GM18867 (cell line): ENCODE data around the gene WNK2.
"Not testable (repeated sequence)": the region's sequence is repeated elsewhere in the genome, so short reads cannot be mapped to it uniquely, and the experiment has no call there.

Source experiments
- ATAC-seq: cut with Tn5 transposase; IDR thresholded peaks from one replicate; pipeline ENCODE4 v1.9.1; 2021; ENCODE audit warnings: mild to moderate bottlenecking, moderate library complexity; ENCODE audit not compliant: unreplicated experiment

Gene WNK2

GRCh38 chr9:93321220-93321610, 137.3 kb downstream of the WNK2 start:
- no peak for ATAC-seq

GRCh38 chr9:93323446-93323954, 139.6 kb downstream of the WNK2 start:
- ATAC-seq: not testable (repeated sequence)

GRCh38 chr9:93324191-93324834, 140.4 kb downstream of the WNK2 start:
- no peak for ATAC-seq

- ATAC-seq: no peak
Observed at GRCh38 chr9:93325307-93326035, 141.5 kb downstream of the WNK2 start.

- ATAC-seq: no peak
Observed at GRCh38 chr9:93326056-93326455, 142.1 kb downstream of the WNK2 start.

GRCh38 chr9:93326654-93327053, 142.7 kb downstream of the WNK2 start:
- no peak for ATAC-seq

- no peak for ATAC-seq
Observed at GRCh38 chr9:93329629-93330280, 145.8 kb downstream of the WNK2 start.

- ATAC-seq: no peak
Observed at GRCh38 chr9:93332317-93332716, 148.4 kb downstream of the WNK2 start.

GRCh38 chr9:93336720-93337119, 152.8 kb downstream of the WNK2 start:
- ATAC-seq: no peak

- ATAC-seq: not testable (repeated sequence)
Observed at GRCh38 chr9:93338196-93338595, 154.3 kb downstream of the WNK2 start.

- ATAC-seq: no peak
Observed at GRCh38 chr9:93340091-93340490, 156.2 kb downstream of the WNK2 start.

- ATAC-seq: not testable (repeated sequence)
Observed at GRCh38 chr9:93341820-93342219, 157.9 kb downstream of the WNK2 start.

GRCh38 chr9:93342428-93342827, 158.5 kb downstream of the WNK2 start:
- ATAC-seq: not testable (repeated sequence)

- no peak for ATAC-seq
Observed at GRCh38 chr9:93343663-93344062, 159.7 kb downstream of the WNK2 start.

GRCh38 chr9:93345643-93346230, 161.8 kb downstream of the WNK2 start:
- no peak for ATAC-seq

- no peak for ATAC-seq
Observed at GRCh38 chr9:93346231-93347112, 162.5 kb downstream of the WNK2 start.

- not testable (repeated sequence) for ATAC-seq
Observed at GRCh38 chr9:93347371-93347975, 163.5 kb downstream of the WNK2 start.

GRCh38 chr9:93353413-93354310, 169.7 kb downstream of the WNK2 start:
- not testable (repeated sequence) for ATAC-seq

GRCh38 chr9:93354451-93354850, 170.5 kb downstream of the WNK2 start:
- ATAC-seq: no peak
